ENCODE data around the gene SV2B.
"Not testable (repeated sequence)": the region's sequence is repeated elsewhere in the genome, so short reads cannot be mapped to it uniquely, and the experiment has no call there.

The SV2B gene

DNA sequence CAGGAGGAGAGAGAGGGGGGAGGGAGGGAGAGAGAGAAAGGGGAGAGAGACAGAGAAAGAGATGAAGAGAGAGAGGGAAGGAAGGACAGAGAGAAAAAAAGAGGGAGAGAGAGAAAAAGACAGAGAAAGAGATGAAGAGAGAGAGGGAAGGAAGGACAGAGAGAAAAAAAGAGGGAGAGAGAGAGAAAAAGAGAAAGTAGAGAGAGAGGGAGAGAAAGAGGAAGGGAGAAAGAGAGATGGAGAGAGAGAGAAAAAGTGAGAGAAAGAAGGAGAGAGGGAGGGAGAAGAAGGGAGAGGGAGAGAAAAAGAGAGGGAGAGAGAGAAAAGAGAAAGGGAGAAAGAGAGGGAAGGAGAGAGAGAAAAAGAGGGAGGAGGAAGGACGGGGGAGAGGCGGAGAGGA, 204.2 kb downstream of the SV2B start:
- DNase-seq = no peak

DNA sequence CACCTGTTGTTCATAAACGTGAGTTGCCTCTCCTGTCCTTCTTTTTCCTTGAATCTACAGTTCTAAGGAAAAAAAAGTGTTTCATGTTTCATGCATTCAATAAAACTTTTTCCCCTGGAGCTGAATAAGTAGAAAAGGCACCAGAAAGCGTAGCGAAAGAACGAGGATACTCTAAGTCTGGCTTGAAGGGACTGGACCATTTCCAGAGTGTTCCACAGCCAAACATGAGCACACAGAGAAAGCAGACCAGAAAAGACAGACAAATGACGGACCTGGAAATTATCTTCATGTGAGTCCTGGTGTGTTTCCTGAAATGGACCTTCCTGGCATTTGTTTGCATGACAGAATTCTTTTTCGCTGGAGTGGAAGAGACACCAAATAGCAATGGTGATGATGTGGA, 204.7 kb downstream of the SV2B start:
- no peak for DNase-seq

DNA sequence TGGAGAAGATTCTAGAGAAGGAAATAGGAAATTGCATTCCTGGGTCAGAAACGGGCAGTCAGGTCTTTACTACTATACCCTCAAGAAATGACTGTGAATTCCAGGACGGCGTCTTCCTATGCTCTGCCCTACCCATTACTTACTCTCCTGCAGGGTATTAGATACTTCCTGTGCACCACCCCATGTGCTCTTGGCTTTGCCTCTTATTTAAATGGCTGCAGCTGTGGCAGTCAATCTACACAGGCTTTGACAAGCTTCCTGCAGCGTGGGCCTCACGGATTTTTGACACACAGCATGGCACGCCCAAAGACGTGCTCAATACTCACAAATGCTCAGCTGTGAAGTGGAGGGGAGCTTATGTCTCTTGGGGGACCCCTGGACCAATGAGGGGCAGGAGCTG, 206.1 kb downstream of the SV2B start:
- DNase-seq = no peak

DNA sequence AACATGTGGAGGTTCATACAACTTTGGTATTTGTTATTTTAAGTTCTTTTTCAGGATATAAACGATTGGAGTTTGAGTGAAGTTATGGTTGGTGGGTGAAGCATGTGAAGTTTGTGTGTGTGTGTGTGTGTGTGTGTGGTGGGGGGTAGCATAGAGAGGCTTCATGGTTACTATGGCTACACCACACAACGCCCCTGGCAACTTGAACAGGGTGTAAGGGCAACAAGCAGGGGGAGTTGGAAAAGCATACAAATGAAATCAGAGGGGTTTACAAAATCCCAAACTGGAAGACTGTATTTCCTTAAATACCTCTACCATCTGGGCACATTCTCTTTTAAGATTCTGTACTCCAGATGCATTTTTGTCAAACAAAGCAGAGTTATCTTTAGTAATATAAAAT, 207.5 kb downstream of the SV2B start:
- no peak for DNase-seq

DNA sequence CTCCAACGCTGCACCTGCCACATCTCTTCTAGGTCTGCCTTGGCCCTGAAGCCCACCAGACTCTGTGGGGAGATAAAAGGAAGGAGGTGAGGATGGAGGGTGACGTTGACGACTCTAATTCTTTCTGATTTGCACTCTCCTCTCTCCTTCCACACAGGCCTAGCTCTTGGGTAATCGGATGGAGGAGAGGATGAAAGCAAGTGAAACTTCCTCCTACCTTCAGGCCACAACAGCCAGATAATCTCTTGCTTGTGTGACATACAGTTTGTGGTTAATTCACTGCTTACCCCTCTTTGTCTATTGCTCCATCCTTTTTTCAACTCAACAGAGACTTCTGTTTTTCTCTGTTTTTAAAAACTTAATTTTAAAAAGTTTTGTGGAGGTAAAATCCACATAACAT, 208.1 kb downstream of the SV2B start:
- DNase-seq = no peak

DNA sequence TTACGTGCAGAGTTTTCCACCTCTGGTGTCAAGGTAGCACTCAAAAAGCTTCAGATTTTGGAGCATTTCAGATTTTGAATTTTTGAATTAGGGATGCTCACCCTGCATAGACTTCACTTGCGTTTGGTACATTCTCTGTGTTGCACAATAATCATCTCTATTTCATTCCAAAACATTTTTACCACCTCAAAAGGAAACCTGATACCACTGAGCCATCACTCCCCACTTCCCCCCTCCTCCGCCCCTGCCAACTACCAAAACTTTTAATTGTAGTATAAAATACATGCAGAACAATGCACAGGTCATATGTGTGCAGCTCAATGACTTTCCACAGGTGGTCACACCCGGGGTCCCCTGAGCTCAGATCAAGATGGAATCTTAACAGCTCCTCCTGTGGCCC, 208.8 kb downstream of the SV2B start:
- DNase-seq = no peak

DNA sequence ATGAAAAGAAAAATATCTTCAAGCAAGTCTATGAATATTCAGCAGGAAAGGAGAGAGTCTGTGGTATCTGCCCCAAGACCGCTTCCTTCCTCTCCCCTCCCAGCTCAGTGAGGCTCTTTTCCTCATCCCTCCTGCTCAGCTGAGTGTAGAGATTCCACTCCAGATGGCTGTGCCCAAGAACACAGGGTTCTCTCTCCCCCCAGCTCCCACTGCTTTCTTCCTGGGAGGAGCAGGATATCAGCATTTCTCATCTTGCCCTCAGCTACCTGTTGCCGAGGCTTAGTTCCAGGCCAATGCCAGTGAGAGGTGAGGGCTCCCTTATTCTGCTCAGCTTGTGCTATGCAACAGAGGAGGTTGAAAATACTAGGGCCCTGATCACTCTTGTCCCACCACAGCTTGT, 211.9 kb downstream of the SV2B start:
- DNase-seq = no peak

DNA sequence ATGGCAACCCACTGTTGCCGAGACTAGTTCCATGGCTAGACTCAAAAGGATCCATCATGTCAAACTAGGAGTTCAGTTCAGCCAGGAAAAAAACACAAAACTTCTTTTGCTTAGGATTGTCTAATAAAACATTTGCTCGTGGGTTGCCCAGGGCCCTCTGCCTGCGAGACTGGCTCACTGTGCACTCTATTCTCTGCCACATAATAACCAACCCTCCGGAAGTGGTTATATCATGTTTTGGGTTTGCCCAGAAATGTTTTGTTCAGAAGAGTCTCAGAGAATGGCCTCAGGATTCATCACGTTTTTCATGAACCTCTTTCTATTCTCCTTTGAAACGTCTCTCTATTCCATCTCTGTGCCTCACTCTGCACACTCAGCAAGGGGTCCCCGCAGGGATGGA, 216.1 kb downstream of the SV2B start:
- DNase-seq = no peak

DNA sequence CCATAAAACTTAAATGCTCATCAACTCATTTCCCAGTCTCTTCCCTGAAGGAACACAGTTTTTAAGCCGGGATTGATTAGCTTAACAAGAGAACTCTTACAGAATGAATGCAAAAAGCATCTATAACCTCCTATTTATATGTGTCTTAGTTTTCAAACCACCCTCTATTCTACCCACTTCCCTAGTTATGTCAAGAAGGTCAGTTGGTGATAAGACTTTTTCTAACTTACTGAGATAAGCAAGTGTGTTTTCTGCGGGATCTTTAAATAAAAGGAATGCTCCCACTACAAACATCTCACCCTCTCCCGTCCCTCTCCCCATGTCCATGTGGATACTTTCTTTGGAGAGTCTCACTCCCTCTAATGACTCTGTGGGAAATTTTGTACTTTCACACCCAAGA, 218.5 kb downstream of the SV2B start:
- no peak for DNase-seq

DNA sequence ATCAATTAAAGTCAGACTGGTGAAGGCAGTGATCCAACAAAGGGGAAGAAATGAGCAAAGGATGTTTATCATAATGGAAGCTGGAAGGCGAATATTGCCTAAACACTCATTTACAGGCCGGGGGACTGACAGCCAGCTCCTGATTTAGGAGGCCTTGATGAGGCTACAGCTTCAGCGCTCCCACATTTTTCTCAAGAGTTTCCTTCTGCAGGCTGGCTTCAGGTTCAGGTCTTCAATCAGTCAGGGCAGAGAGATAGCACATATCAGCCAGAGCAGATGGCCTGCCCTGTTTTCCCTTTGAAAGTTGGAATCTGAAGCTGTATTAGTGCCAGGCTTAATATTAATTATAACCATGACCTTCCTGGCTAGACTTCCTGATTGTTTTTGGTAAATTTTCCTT, 218.9 kb downstream of the SV2B start:
- DNase-seq = no peak

DNA sequence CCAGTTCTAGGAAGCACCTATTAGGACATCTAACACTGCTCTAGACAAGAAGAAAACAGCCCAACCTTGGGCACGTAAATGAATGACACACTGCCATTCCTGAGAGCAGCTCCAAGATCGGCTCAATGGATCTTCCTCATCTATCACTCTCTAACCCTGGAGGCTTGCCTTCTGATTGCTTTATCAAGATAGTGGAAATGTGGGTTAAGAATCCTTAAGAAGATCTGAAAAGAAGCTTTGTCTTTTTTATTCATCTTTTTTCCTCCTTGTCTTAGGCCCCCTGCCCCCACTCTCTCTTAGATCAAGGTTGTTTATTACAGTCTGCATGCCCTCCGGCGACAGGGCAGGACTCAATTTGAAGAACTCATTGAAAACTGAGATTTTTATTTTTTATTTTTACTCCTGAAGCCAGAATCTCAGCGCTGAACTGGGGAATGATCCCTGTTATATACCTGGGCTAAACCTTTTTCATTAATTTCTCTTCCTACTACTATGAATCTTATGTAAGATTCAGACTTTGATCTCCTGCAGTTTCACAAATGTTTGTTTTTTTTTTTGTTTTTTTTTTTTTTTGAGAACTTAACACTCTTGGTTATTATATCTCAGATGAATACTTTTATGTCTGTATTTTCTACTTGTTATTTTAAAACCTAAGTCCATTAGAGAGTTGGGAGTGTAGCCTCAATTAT, 219.5 kb downstream of the SV2B start:
- DNase-seq = no peak

DNA sequence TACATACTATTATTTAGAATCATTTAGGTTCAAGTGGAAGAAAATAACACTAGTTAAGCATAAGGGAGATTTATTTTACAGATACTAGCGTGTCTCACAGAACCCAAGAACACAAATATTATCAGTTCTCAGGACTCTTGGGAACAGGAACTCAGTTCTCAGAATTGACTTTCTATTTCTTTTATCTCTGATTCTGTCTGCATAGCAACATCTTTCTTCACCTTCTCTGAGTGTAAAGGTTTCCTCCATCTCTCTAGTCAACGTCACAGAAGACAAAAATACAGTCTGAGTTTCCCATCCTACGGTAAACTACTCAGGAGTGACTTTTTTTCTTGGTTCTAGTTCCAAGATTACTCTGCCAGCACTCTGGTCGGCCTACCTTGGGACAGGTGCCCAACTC, 220.0 kb downstream of the SV2B start:
- DNase-seq = no peak

DNA sequence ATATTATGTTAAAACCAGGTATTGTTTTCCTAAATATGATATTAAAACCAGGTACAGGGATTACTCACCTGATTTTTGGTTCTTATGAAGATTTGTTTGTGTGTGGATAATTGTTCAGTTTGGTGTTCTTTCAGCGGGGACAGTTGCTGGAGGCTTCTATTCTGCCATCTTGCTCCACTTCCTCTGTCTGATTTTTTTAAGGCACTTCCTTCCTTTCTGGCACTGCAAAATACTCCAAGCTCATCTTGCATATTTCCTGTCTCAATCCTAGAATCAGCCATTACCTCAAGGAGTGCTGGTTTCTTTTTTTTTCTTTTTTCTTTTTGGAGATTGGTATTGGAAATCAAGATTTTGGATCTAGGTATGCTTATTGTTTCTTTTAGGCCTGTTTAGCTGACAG, 229.9 kb downstream of the SV2B start:
- no peak for DNase-seq

DNA sequence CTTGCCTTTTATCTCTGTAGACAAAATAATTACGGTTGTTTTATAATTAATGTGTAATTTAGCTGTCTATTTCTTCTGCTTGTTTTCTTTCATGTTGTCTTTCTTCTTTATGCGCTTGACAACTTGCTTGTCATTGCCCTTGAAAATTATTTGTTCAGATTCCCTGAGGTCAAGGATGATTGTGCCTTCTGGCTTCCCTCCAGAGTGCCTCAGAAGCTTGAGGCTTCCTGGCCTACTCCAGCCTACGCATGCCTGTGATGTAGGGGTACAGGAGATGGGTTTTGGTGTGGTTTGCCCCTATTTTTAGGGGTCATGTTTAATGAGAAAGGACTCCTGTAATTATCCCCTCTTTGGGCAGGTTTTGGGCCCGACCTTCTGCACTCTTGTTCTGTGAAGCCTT, 231.5 kb downstream of the SV2B start:
- DNase-seq = no peak

DNA sequence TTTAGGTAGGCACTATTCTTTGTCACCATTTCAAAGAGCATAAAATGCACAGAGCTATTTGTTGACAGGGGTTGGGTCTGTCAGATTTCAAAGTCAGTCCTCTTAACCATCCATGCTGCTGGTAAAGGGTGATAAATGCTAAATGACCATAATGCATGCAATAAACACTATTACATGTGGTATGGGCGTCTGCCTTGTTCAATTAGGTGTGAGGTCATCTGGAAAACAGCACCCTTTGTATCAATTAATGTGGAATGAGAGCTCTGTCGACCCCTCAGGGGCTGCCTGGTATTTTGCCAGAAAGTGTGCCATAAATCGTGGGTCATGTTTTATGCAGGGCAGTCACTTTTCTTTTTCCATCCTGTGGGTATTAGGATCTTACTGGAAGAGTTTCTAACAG, 235.6 kb downstream of the SV2B start:
- no peak for DNase-seq

DNA sequence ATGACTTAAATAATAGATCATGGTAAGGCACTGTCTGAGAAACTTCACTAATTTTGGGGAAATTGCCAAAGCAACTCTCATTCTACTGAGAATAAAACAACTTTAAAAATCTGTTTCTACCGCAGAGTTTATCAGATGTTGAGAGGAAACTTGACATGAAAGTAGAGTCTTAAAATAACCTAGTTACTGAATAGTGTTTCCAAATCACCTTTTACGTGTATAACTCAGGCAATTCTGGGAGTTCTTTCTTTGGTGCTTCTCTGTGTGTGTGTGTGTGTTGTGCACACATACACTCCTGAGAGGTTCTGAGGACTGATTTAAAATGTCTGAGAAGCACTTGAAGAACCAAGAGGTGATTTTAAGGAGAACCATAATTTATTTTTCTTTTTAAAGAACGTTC, 236.6 kb downstream of the SV2B start:
- DNase-seq = no peak

DNA sequence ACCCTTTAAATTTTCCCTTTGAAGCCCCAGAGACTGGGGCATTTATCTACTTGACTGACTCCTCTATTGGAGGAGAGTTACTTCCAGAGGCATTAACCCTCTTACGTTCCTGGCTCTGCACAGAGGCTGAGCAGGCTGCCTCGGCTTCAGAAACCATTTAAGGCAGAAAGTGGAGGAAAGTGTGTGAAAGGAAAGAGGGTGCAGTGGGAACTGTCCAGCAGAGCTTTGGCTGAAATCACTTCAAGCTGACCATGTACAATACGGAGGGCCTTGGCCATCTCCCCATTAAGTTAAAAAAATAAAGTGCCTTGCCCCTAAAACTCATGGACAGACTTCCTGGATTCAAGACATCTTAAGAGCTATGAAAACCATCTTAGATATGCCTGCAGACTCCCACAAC, 238.7 kb downstream of the SV2B start:
- DNase-seq = no peak

DNA sequence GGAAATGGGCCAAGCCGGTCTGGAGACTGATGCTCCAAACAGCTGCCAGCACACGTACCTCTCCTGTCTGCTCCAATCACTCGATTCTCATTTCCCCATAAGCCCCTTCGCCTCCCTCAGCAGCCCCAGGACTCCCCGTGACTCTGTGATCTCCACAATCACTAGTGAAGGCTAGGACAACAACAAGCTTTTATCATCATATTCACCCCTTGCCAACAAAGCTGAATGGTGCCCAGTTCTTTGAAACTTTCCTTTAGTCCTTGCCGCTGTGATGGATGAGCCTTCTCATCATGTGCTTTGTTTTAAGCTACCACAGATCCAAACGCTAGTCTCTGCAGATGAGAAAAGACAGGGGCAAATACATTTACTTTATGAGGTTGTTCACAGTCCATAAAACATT, 242.0 kb downstream of the SV2B start:
- peak in 2 of 56 donors; percentile 2 for DNase-seq

DNA sequence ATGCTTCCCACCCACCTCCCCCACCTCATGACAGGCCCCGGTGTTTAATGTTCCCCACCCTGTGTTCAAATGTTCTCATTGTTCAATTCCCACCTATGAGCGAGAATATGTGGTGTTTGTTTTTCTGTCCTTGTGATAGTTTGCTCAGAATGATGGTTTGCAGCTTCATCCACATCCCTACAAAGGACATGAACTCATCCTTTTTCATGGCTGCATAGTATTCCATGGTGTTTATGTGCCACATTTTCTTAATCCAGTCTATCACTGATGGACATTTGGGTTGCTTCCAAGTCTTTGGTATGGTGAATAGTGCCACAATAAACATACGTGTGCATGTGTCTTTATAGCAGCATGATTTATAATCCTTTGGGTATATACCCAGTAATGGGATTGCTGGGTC, 244.9 kb downstream of the SV2B start:
- DNase-seq = not testable (repeated sequence)

DNA sequence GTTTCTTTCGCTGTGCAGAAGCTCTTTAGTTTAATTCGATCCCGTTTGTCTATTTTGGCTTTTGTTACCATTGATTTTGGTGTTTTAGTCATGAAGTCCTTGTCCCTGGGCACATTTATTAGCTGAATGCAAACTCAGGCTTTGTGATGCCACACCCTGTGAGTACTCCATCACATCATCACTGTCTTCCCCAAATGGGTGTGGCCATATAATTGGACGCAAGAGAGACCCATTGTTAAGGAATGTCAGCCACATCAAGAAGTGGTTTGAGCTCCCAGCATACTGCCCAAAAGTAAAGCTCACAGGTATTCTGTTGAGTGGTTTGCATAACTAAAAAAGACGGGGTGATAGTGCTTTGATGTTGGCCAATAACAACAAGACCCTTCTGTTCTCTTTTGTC, 245.7 kb downstream of the SV2B start:
- DNase-seq = no peak

DNA sequence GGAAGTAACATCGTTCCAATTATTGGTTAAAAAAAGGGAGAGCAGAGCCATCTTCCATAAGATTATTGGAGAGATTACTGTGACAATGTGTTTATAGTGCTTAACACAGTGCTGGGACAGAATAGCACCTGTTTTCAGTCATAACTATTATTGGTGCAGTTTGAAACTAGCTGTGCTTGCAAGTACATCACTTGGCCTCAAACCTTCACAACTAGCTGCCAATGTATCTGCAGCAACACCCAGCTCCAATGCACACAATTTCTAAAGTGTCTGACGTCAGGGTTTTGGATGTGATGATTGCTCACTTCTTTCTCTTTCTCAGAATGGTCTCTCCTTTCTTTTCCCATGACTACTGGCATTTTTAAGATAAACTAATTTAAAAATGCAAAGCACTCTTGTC, 246.2 kb downstream of the SV2B start:
- DNase-seq = no peak

DNA sequence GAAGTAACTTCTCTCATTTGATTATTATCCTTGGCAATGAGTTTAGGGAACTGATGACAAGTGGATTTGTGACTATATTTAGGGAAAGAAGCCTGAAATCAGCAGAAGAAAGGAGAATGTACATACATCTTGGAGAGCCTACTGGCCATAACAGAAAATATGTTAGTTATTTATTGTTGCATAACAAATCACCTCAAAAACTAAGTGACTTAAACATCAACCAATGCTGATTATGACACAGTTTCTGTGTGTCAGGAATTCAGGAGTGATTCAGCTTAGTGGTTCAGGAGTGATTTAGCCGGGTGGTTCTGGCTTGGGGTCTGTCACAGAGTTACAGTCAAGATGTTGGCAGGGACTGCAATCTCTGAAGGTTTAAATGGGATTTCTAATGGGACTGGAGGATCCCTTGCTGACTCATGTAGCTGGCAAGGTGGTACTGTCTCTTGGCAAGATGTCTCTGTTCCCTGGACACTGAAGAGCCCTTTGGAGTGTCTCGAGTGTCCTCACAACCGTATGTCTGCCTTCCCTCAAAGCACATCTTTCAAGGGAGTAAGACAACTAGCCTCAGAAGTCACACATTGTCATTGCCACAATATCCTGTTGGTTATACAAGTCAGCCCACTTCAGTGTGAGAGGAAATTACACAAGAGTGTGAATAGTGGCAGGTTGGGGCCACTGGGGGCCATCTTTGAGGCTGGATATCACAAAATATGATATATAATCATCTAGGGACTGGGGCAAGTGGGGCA, 248.9 kb downstream of the SV2B start:
- no peak for DNase-seq

All from amygdala (tissue), 56 donors.